Small intestine (tissue), 7 donors: ENCODE measurements around the gene AHI1. TPM values are rescaled to one million over a fixed set of nuclear protein-coding genes. Genes with fewer than 3 reads are reported as not detected.
A peak's percentile ranks its signal among the peaks of the same experiment; 100 is the strongest.

ENCODE experiments used
- DNase-seq, 2 donors: peaks; one replicate each; pipeline versions ENCODE4 v3.0.0 to v3.0.0-alpha.2; 2013
- FAIRE-seq: peaks from 2 replicates; lab custom pipeline; 2012; peaks lifted over from hg19 to GRCh38; lab: Jason Lieb, UNC
- H3K27ac ChIP-seq, 3 donors: one replicate each; pipeline ENCODE4 v1.5.1; 2013; ENCODE audit warnings: low read length in 2 of 3, mild to moderate bottlenecking in 2 of 3, control low read depth in 1 of 3, inconsistent platforms in 1 of 3, low read depth in 1 of 3, moderate library complexity in 1 of 3
- H3K27me3 ChIP-seq, 3 donors: one replicate each; pipeline ENCODE4 v1.6.1; 2013; ENCODE audit warnings: low read length in 3 of 3, inconsistent platforms in 1 of 3; ENCODE audit not compliant: control insufficient read depth in 3 of 3, insufficient read depth in 3 of 3
- H3K36me3 ChIP-seq, 3 donors: one replicate each; pipeline ENCODE4 v1.6.1; 2013; ENCODE audit warnings: low read length in 3 of 3, inconsistent platforms in 1 of 3, low read depth in 1 of 3, mild to moderate bottlenecking in 1 of 3, moderate library complexity in 1 of 3; ENCODE audit not compliant: control insufficient read depth in 3 of 3, insufficient read depth in 2 of 3
- H3K4me1 ChIP-seq, 3 donors: one replicate each; pipeline ENCODE4 v1.6.1; 2013; ENCODE audit warnings: low read length in 2 of 3, inconsistent platforms in 1 of 3, low read depth in 1 of 3, mild to moderate bottlenecking in 1 of 3, moderate library complexity in 1 of 3; ENCODE audit not compliant: control insufficient read depth in 3 of 3, insufficient read depth in 2 of 3
- H3K4me3 ChIP-seq, 3 donors: one replicate each; pipeline ENCODE4 v1.5.1; 2013; ENCODE audit warnings: low read length in 3 of 3, control low read depth in 1 of 3, inconsistent platforms in 1 of 3, low read depth in 1 of 3, mild to moderate bottlenecking in 1 of 3, moderate library complexity in 1 of 3
- H3K9me3 ChIP-seq, 2 donors: one replicate each; pipeline ENCODE4 v1.6.1; 2013; ENCODE audit warnings: low read depth in 1 of 2, low read length in 1 of 2; ENCODE audit not compliant: control insufficient read depth in 2 of 2, insufficient read depth in 1 of 2
- WGBS, 3 donors: extraction: QIAGEN DNeasy Blood & Tissue Kit; methylation state at CpG; one replicate each; pipeline ENCODE4 v1.1.7; 2013; 5-methylcytosine and 5-hydroxymethylcytosine counted together
- polyA plus RNA-seq, 4 donors: library from polyadenylated mRNA; stranded (reverse) in 3 of 4; unstranded in 1 of 4; fragments of 200-250 nt in 3 of 4; fragments of 120-200 nt in 1 of 4; gene quantifications; one replicate each; pipeline versions ENCODE4 v1.2.1 to v1.2.3, GENCODE V29; 2013
- donor health status: healthy with polysubstance abuse.
- donor health status: control.
- donor health status: control.
- donor health status: Bipolar disorder and iron deficiency.
- donor health status: healthy.

AHI1 gene
- polyA plus RNA-seq, 4 donors, result 1.1 to 20.2 (median 5.0) TPM

DNA sequence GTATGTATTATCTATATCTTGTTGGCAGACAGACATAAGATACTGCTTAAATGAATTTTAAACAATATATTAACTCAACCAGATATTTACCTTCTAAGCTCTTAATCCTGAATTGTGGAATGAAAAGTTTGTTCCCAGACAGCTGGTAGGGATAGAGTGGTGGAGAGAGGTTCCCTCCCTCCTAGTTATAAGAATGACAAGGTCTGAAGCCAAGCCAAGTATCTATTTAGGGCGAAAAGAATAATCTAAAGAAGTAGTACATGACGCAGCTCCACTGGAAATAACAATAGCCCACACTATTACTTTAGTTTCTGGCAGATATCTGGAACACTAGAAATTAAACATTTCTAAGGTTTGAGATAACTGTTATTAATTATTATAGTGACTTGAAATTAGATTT lies 104.3 kb downstream of the AHI1 start:
- H3K4me1 ChIP-seq, result no peaks in the 10 kb centered on the region
- H3K36me3 ChIP-seq, result peaks cover 0 to 3% (median 0%) of the 10 kb centered on the region in 3 donors
- no peaks in the 10 kb centered on the region for H3K9me3 ChIP-seq
- 84 to 94% (median 92%) methylated on average over 2 of the region's 2 CpGs for WGBS, 3 donors
- no peaks in the 10 kb centered on the region for H3K27me3 ChIP-seq
- FAIRE-seq (no peak), DNase-seq (no peak)
- no peak overlapping the region for H3K27ac ChIP-seq
- H3K4me3 ChIP-seq, result no peak overlapping the region

DNA sequence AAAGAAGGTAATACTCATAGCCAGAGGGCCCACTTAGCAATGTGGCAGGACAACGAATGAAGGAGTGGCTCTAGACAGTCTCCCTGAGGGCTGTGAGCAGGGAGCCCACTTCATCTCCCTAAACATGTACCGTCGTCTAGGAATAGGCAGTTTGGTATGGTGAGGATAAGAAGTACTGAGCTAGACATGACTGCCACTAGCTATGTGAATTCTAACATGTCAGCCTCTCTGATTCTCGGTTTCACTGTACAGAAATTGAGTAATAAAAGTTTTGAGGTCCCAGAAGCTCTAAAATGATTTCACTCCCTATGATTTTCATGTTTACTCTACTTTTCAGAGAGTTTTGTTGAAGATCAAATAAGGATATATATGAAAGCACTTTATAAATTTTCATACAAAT lies 107.1 kb downstream of the AHI1 start:
- no peak overlapping the region for H3K4me3 ChIP-seq
- H3K36me3 ChIP-seq, result peaks cover 0 to 6% (median 0%) of the 10 kb centered on the region in 3 donors
- DNase-seq, result no peak
- no peaks in the 10 kb centered on the region for H3K27me3 ChIP-seq
- WGBS, 3 donors, result 83 to 96% (median 87%) methylated on average over 4 of the region's 4 CpGs
- no peak for FAIRE-seq
- no peaks in the 10 kb centered on the region for H3K9me3 ChIP-seq
- H3K4me1 ChIP-seq, result no peaks in the 10 kb centered on the region
- H3K27ac ChIP-seq, result no peak overlapping the region

GRCh38 chr6:135385299-135385698 lies 112.2 kb downstream of the AHI1 start:
- no peak for FAIRE-seq
- H3K36me3 ChIP-seq, result peaks cover 0 to 3% (median 0%) of the 10 kb centered on the region in 3 donors

DNA sequence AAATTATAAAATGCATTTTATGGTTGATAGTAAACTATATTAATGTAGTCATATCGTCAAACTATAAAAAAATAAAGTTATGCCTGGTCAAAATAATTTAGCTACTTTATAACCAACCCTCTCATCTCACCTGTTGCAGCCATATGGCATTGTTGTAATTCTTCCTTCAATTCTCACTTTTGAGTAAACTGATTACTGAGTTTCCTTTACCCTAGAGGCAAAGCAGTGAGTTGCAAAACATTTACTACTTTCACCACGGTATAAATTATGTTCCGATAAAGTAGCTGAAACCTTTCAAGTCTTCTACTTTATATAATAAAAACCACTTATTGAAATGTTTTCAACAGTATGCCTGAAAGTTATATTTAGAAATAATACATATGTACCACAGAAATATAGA lies 113.8 kb downstream of the AHI1 start:
- Histone ChIP-seq H3K4me1 (no peaks in the 10 kb centered on the region), H3K9me3 (no peaks in the 10 kb centered on the region), H3K36me3 (peaks cover 0 to 3% (median 0%) of the 10 kb centered on the region in 3 donors), H3K27ac (no peak overlapping the region), H3K4me3 (no peak overlapping the region), H3K27me3 (no peaks in the 10 kb centered on the region)
- WGBS, 3 donors, result 79 to 95% (median 88%) methylated on average over 3 of the region's 3 CpGs
- FAIRE-seq (no peak), DNase-seq (no peak)

More at GRCh38 chr6:135385299-135385698, 112.2 kb downstream of the AHI1 start:
- no peaks in the 10 kb centered on the region for H3K9me3 ChIP-seq
- H3K27me3 ChIP-seq, result no peaks in the 10 kb centered on the region
- no peak overlapping the region for H3K4me3 ChIP-seq
- H3K4me1 ChIP-seq, result no peaks in the 10 kb centered on the region
- no peak for DNase-seq
- H3K27ac ChIP-seq, result no peak overlapping the region
- WGBS, 3 donors, result 93 to 98% (median 98%) methylated on average over 2 of the region's 2 CpGs

DNA sequence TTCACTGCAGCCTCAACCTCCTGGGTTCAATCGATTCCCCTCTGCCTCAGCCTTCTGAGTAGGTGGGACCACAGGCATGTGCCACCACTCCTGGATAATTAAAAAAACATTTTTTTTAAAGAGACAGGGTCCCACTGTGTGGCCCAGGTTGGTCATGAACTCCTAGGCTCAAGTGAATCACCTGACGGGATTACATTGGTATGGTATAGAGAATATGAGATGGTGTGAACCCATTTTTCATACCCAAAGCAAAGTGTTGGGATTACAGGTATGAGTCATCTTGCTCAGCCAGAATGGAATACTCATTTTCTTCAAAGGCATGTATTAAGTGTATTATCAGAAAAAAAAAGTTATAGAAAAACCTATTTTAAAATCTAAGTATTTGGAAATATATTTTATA lies 114.2 kb downstream of the AHI1 start:
- FAIRE-seq (no peak), DNase-seq (no peak)
- Histone ChIP-seq H3K4me3 (no peak overlapping the region), H3K27ac (no peak overlapping the region), H3K27me3 (no peaks in the 10 kb centered on the region), H3K36me3 (peaks cover 0 to 3% (median 0%) of the 10 kb centered on the region in 3 donors), H3K4me1 (no peaks in the 10 kb centered on the region), H3K9me3 (no peaks in the 10 kb centered on the region)
- 86 to 94% (median 88%) methylated on average over 2 of the region's 2 CpGs for WGBS, 3 donors

DNA sequence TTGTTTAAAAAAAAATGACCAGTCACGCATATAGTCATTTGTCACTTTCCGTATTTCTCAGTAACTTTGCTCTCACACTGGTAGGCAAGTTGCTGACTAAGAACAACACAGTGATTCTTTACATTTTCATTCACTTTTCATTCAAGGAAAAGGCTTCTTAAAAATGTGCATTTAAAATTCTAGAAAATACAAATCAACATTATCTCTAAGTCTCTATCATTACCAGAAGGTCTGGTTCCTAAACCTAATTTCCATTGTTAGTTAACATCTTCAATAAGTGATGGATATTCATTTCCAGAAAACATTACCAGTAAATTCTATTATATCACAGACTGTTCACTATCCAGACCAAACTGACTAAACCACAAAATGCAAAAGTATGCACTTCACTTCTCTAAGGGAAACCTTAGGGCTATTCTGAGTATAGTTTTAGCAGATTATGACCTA lies 115.3 kb downstream of the AHI1 start:
- no peak overlapping the region for H3K4me3 ChIP-seq
- no peaks in the 10 kb centered on the region for H3K9me3 ChIP-seq
- H3K27me3 ChIP-seq, result no peaks in the 10 kb centered on the region
- no peak overlapping the region for H3K27ac ChIP-seq
- DNase-seq, result no peak
- WGBS, 3 donors, result 43 to 64% (median 49%) methylated on average over 2 of the region's 2 CpGs
- no peaks in the 10 kb centered on the region for H3K4me1 ChIP-seq
- FAIRE-seq, result no peak
- H3K36me3 ChIP-seq, result peaks cover 0 to 3% (median 0%) of the 10 kb centered on the region in 3 donors

- Histone ChIP-seq H3K9me3 (no peaks in the 10 kb centered on the region), H3K4me1 (no peaks in the 10 kb centered on the region), H3K36me3 (no peaks in the 10 kb centered on the region), H3K27ac (no peak overlapping the region), H3K27me3 (no peaks in the 10 kb centered on the region), H3K4me3 (no peak overlapping the region)
- DNase-seq, result no peak
- FAIRE-seq, result peak; percentile 44
Measured at GRCh38 chr6:135380793-135381192, 116.7 kb downstream of the AHI1 start.

DNA sequence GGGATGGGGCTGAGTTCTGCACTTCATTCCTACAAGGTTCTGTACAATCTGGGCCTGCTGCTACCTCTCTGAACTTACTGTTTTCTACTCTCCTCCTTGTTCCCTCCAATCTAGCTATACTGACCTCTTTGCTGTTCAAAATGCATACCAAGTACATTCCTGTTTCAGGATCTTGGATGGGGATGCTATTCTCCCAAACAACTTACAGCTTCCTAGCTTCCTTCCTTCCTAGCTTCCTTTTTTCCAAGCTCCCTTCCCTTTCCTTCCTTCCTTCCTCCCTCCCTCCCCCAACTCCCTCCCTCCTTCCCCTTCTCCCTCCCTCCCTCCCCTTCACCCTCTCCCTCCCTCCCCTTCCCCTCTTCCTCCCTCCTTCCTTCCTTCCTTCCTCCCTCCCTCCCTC lies 117.9 kb downstream of the AHI1 start:
- H3K4me3 ChIP-seq, result no peak overlapping the region
- no peak overlapping the region for H3K27ac ChIP-seq
- H3K4me1 ChIP-seq, result no peaks in the 10 kb centered on the region
- H3K36me3 ChIP-seq, result no peaks in the 10 kb centered on the region
- no peaks in the 10 kb centered on the region for H3K27me3 ChIP-seq
- H3K9me3 ChIP-seq, result no peaks in the 10 kb centered on the region
- DNase-seq (no peak), FAIRE-seq (no peak)

DNA sequence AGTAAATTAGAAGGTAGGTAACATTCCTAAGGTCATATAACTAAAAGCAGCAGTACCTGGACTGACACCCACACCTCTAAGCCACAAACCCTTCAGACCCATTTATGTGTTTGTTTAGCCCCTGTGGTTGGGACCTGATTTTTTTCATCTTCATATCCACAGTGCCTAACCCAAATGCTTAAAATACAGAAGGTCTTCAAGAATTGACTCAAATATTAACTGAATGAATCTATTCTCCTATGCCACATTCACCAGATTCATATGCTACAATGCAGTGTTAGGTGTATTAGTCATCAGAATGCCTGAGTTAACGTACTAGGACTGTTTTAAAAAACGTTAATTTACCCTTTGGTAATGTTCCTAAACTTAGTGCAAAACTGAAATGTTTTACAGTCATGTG lies 124.8 kb downstream of the AHI1 start:
- peaks cover 0 to 14% (median 0%) of the 10 kb centered on the region in 3 donors for H3K36me3 ChIP-seq
- 73 to 90% (median 80%) methylated on average over 2 of the region's 2 CpGs for WGBS, 3 donors
- no peaks in the 10 kb centered on the region for H3K4me1 ChIP-seq
- peaks cover 1 to 15% of the 10 kb centered on the region in 2 donors for H3K9me3 ChIP-seq
- H3K27me3 ChIP-seq, result no peaks in the 10 kb centered on the region
- FAIRE-seq (no peak), DNase-seq (no peak)
- no peak overlapping the region for H3K4me3 ChIP-seq
- H3K27ac ChIP-seq, result no peak overlapping the region
